ENCODE results near the gene AFF2.

The AFF2 gene

GRCh38 chrX:148823986-148824385 is 323.6 kb downstream of the AFF2 start:
- Histone ChIP-seq H2AFZ (ENCODE audit: low read depth, low read length) (no peak overlapping the region), H3K27me3 (ENCODE audit: insufficient read depth, low read length) (no peaks in the 10 kb centered on the region), H3K4me1 (ENCODE audit: insufficient read depth, low read length) (no peaks in the 10 kb centered on the region), H3K36me3 (ENCODE audit: insufficient read depth, low read length) (no peaks in the 10 kb centered on the region), H3K4me3 (ENCODE audit: low read length) (no peak overlapping the region), H3K9me3 (ENCODE audit: low read length) (no peaks in the 10 kb centered on the region)

GRCh38 chrX:148825696-148826095 is 325.3 kb downstream of the AFF2 start:
- Histone ChIP-seq H3K27me3 (ENCODE audit: insufficient read depth, low read length) (no peaks in the 10 kb centered on the region), H3K4me3 (ENCODE audit: low read length) (no peak overlapping the region), H3K36me3 (ENCODE audit: insufficient read depth, low read length) (no peaks in the 10 kb centered on the region), H3K9me3 (ENCODE audit: low read length) (no peaks in the 10 kb centered on the region), H3K4me1 (ENCODE audit: insufficient read depth, low read length) (no peaks in the 10 kb centered on the region), H2AFZ (ENCODE audit: low read depth, low read length) (no peak overlapping the region)

DNA sequence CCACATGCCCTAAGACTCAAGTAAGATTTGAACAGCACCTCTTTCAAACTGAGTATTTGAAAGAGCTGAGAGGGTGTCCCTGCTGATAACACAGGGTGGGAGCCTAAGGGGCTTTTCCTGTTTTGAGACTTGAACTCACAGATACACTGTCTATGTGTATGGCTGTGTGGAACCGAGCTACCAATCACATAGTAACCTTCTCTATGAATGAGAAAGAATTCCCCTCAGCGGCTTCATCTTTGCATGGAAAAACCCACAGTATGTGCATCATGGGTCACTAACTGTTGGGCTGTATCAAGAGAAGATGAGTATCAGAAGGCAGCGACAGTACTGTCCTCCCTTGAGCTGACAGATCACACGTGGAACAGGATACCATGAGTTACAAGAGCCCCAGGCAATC is 336.3 kb downstream of the AFF2 start:
- Histone ChIP-seq H3K4me1 (ENCODE audit: insufficient read depth, low read length) (no peaks in the 10 kb centered on the region), H3K9me3 (ENCODE audit: low read length) (no peaks in the 10 kb centered on the region), H2AFZ (ENCODE audit: low read depth, low read length) (no peak overlapping the region), H3K4me3 (ENCODE audit: low read length) (no peak overlapping the region), H3K36me3 (ENCODE audit: insufficient read depth, low read length) (no peaks in the 10 kb centered on the region), H3K27me3 (ENCODE audit: insufficient read depth, low read length) (no peaks in the 10 kb centered on the region)

GRCh38 chrX:148850631-148851030 is 350.2 kb downstream of the AFF2 start:
- H3K27me3 ChIP-seq (ENCODE audit: insufficient read depth, low read length) = no peaks in the 10 kb centered on the region
- H2AFZ ChIP-seq (ENCODE audit: low read depth, low read length) = no peak overlapping the region
- peaks cover 9% of the 10 kb centered on the region for H3K4me1 ChIP-seq (ENCODE audit: insufficient read depth, low read length)
- no peak overlapping the region for H3K4me3 ChIP-seq (ENCODE audit: low read length)
- no peaks in the 10 kb centered on the region for H3K9me3 ChIP-seq (ENCODE audit: low read length)
- no peaks in the 10 kb centered on the region for H3K36me3 ChIP-seq (ENCODE audit: insufficient read depth, low read length)

GRCh38 chrX:148854306-148854705 is 353.9 kb downstream of the AFF2 start:
- Histone ChIP-seq H3K4me1 (ENCODE audit: insufficient read depth, low read length) (peaks cover 9% of the 10 kb centered on the region), H3K4me3 (ENCODE audit: low read length) (no peak overlapping the region), H3K9me3 (ENCODE audit: low read length) (no peaks in the 10 kb centered on the region), H3K36me3 (ENCODE audit: insufficient read depth, low read length) (no peaks in the 10 kb centered on the region), H3K27me3 (ENCODE audit: insufficient read depth, low read length) (no peaks in the 10 kb centered on the region), H2AFZ (ENCODE audit: low read depth, low read length) (no peak overlapping the region)

DNA sequence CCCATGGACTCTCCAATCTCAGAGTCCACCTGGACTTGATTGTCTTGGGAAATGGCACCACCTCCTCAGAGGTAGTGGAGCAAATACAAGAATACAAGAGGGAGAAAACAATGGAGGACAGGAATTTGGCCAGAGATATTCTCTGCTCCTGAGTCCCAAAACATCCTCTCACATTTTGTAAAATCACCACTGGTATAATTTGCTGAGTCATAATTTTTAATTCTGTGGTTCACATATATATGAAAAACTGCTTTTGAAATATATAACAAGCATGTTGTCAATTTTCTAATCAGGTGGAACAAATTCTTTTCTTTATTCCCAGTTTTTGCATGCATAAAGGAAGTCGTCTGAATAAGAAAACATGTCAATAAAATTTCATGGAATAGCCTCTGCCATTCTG is 356.1 kb downstream of the AFF2 start:
- no peak overlapping the region for H3K4me3 ChIP-seq (ENCODE audit: low read length)
- H2AFZ ChIP-seq (ENCODE audit: low read depth, low read length) = no peak overlapping the region
- H3K4me1 ChIP-seq (ENCODE audit: insufficient read depth, low read length) = peaks cover 9% of the 10 kb centered on the region
- no peaks in the 10 kb centered on the region for H3K27me3 ChIP-seq (ENCODE audit: insufficient read depth, low read length)
- H3K36me3 ChIP-seq (ENCODE audit: insufficient read depth, low read length) = no peaks in the 10 kb centered on the region
- no peaks in the 10 kb centered on the region for H3K9me3 ChIP-seq (ENCODE audit: low read length)

DNA sequence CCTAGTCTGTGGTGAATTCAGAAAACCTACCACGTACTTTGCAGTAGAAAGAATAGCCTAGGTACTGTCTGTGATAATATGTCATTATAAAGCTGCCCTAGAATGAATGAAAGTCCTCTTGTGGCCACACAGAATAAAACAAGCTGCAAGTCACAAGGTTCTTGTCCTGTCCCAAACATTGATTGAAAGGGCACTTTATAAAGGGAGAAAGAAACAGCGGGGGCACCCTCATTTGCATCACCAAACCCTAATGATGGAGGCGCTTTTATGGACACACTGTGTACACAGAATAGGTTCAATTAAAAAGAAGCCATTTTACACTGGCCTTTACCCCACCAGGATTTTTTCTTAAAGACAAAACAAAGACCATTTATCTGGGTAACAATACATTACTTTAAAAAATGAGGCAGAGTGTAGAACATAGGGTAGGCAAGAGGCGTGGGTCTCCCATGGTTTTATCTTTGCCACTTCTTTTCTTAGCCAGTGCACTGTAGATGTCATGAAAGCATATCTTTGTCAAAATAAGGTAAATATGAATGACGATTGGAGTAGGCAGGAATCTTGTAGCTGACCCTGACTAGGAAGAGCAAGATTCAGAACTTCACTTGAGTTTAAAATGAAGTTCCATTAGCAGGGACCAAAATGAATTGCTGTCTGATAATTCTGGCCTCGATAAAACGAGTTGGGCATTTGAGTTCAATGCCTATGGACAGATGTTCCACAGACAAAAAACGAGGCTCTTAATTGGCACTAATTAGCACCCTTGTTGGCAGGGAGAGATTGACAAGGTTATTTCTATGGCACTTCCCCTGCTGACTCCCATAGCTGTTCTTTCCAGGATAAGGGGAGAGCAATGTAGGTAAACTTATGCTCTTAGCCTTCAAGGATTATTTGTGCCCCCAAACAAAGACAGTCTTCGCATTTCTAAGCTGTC is 365.1 kb downstream of the AFF2 start:
- Histone ChIP-seq H3K27me3 (ENCODE audit: insufficient read depth, low read length) (no peaks in the 10 kb centered on the region), H3K4me3 (ENCODE audit: low read length) (no peak overlapping the region), H3K36me3 (ENCODE audit: insufficient read depth, low read length) (no peaks in the 10 kb centered on the region), H3K4me1 (ENCODE audit: insufficient read depth, low read length) (peaks cover 6% of the 10 kb centered on the region), H3K9me3 (ENCODE audit: low read length) (no peaks in the 10 kb centered on the region), H2AFZ (ENCODE audit: low read depth, low read length) (no peak overlapping the region)

GRCh38 chrX:148867596-148867995 is 367.2 kb downstream of the AFF2 start:
- no peak overlapping the region for H3K4me3 ChIP-seq (ENCODE audit: low read length)
- no peaks in the 10 kb centered on the region for H3K9me3 ChIP-seq (ENCODE audit: low read length)
- H3K4me1 ChIP-seq (ENCODE audit: insufficient read depth, low read length) = peaks cover 6% of the 10 kb centered on the region
- H3K27me3 ChIP-seq (ENCODE audit: insufficient read depth, low read length) = no peaks in the 10 kb centered on the region
- H2AFZ ChIP-seq (ENCODE audit: low read depth, low read length) = no peak overlapping the region
- H3K36me3 ChIP-seq (ENCODE audit: insufficient read depth, low read length) = no peaks in the 10 kb centered on the region

DNA sequence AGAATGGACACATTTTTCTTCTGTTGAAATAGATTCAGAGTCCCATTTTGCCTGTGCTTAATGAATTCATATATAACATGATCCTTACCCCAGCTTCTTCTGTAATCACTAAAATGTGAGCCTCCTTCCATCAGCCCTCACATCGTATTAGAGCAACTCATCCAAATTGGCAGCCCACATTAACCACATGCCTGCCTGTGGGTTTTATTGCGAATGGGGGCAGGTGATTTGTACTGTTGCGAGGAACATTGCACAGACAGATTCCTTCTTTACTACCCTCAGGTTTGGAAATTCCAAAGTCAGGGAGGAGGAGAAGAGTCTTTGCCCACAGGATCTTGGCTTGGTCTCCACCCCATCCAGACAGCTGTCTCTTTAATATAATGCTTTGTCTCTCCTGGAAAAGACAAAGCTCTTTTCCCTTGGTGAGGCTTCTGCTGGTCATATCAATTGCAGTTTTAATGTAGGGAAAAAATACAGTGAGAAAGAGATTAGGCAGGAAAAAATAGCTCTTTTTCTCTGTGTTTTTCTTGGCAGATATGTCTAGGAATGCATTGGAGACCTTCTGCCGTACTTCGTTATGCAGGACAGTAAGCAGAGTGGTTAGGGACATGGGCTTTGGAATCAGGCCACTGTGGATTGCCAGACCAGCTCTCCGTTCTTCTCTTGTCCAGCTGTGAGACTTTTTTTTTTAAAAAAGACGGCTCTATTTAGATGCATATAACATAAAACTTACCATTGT is 371.2 kb downstream of the AFF2 start:
- no peaks in the 10 kb centered on the region for H3K36me3 ChIP-seq (ENCODE audit: insufficient read depth, low read length)
- H2AFZ ChIP-seq (ENCODE audit: low read depth, low read length) = no peak overlapping the region
- no peaks in the 10 kb centered on the region for H3K4me1 ChIP-seq (ENCODE audit: insufficient read depth, low read length)
- H3K4me3 ChIP-seq (ENCODE audit: low read length) = no peak overlapping the region
- no peaks in the 10 kb centered on the region for H3K9me3 ChIP-seq (ENCODE audit: low read length)
- peaks cover 2% of the 10 kb centered on the region for H3K27me3 ChIP-seq (ENCODE audit: insufficient read depth, low read length)

DNA sequence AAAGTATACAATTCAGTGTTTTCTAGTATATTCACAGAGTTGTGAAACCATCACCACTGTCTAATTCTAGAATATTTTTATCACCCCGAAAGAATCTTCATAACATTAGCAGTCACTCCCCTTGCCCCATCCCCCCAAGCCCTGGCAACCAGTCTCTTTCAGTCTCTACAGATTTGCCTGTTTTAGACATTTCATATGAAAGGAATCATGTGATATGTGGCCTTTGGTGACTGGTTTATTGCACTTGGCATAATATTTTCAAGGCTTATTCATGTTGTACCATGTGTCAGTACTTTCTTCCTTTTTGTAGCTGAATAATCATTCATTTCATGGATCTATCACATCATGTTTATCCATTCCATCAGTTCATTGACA is 371.7 kb downstream of the AFF2 start:
- H3K4me3 ChIP-seq (ENCODE audit: low read length) = no peak overlapping the region
- no peaks in the 10 kb centered on the region for H3K36me3 ChIP-seq (ENCODE audit: insufficient read depth, low read length)
- no peaks in the 10 kb centered on the region for H3K9me3 ChIP-seq (ENCODE audit: low read length)
- H3K4me1 ChIP-seq (ENCODE audit: insufficient read depth, low read length) = no peaks in the 10 kb centered on the region
- H3K27me3 ChIP-seq (ENCODE audit: insufficient read depth, low read length) = peaks cover 2% of the 10 kb centered on the region
- H2AFZ ChIP-seq (ENCODE audit: low read depth, low read length) = no peak overlapping the region

- Histone ChIP-seq H3K4me1 (ENCODE audit: insufficient read depth, low read length) (no peaks in the 10 kb centered on the region), H3K9me3 (ENCODE audit: low read length) (no peaks in the 10 kb centered on the region), H3K27me3 (ENCODE audit: insufficient read depth, low read length) (peaks cover 2% of the 10 kb centered on the region), H2AFZ (ENCODE audit: low read depth, low read length) (no peak overlapping the region), H3K4me3 (ENCODE audit: low read length) (no peak overlapping the region), H3K36me3 (ENCODE audit: insufficient read depth, low read length) (no peaks in the 10 kb centered on the region)
These were observed 372.5 kb downstream of the AFF2 start for GRCh38 chrX:148872881-148873280.

GRCh38 chrX:148874636-148875246 is 374.3 kb downstream of the AFF2 start:
- H3K9me3 ChIP-seq (ENCODE audit: low read length) = no peaks in the 10 kb centered on the region
- peaks cover 2% of the 10 kb centered on the region for H3K27me3 ChIP-seq (ENCODE audit: insufficient read depth, low read length)
- H2AFZ ChIP-seq (ENCODE audit: low read depth, low read length) = no peak overlapping the region
- no peak overlapping the region for H3K4me3 ChIP-seq (ENCODE audit: low read length)
- no peaks in the 10 kb centered on the region for H3K36me3 ChIP-seq (ENCODE audit: insufficient read depth, low read length)
- no peaks in the 10 kb centered on the region for H3K4me1 ChIP-seq (ENCODE audit: insufficient read depth, low read length)

DNA sequence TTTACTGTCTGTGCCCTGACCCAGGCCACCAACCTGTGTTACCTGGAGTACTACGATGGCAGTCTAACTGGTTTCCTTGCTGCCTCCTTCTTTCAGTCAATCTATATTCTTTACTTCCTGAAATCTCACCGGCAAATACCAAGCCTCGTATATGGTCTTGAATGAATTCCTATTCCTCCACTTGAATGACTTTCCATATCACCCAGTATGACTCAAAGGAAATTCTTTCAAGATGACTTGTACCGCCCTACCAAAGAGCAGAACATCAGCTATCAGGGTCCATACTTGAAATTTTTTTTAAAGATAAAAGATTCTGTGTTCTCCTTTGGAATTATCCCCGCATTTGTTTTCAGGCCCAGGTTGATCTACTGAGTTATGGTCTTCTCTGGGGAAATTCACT is 378.0 kb downstream of the AFF2 start:
- Histone ChIP-seq H3K27me3 (ENCODE audit: insufficient read depth, low read length) (peaks cover 2% of the 10 kb centered on the region), H2AFZ (ENCODE audit: low read depth, low read length) (no peak overlapping the region), H3K9me3 (ENCODE audit: low read length) (no peaks in the 10 kb centered on the region), H3K4me1 (ENCODE audit: insufficient read depth, low read length) (no peaks in the 10 kb centered on the region), H3K4me3 (ENCODE audit: low read length) (no peak overlapping the region), H3K36me3 (ENCODE audit: insufficient read depth, low read length) (no peaks in the 10 kb centered on the region)
